ENCODE data around the gene HLA-E.
A peak's percentile ranks its signal among the peaks of the same experiment; 100 is the strongest.
"Not testable (repeated sequence)": the region's sequence is repeated elsewhere in the genome, so short reads cannot be mapped to it uniquely, and the experiment has no call there.

The HLA-E gene

DNA sequence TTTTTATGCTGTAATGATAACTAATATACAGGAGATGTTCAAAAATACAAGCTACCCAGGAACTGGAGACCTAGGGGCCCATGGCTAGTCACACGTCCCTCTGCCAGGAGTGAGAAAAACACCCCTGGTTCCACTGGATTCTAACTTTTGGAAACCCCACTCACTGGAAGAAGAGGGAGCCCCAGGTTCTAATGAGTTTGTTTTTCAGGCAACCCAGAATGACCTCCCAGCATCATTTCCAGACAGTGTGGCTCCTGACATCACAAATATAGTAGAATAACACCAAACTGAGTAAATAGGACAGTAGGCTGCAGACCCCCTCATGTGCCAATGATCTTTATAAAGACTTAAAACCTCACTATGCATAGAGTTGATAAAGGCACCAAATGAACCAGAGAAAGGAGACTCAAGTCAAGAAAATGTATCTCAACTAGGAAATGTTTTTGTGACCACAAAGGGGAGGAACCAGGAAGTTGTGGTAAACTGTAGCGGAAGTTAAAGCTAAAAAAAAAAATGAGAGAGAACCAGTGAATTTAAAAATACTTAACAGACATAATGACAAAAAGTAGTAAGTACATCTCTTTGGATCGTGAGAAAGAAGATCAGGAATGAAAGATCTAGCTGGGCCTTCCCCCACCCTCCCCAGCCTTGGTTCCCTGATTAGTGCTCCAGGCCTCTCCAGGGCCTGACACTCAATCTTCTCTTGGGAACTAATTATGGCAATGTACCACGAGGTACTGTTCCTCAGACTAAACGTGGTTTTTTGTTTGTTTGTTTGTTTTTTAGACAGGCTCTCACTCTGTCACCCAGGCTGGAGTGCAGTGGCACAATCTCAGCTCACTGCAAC is 19.8 kb downstream of the HLA-E start:
- DNase-seq: no peak

DNA sequence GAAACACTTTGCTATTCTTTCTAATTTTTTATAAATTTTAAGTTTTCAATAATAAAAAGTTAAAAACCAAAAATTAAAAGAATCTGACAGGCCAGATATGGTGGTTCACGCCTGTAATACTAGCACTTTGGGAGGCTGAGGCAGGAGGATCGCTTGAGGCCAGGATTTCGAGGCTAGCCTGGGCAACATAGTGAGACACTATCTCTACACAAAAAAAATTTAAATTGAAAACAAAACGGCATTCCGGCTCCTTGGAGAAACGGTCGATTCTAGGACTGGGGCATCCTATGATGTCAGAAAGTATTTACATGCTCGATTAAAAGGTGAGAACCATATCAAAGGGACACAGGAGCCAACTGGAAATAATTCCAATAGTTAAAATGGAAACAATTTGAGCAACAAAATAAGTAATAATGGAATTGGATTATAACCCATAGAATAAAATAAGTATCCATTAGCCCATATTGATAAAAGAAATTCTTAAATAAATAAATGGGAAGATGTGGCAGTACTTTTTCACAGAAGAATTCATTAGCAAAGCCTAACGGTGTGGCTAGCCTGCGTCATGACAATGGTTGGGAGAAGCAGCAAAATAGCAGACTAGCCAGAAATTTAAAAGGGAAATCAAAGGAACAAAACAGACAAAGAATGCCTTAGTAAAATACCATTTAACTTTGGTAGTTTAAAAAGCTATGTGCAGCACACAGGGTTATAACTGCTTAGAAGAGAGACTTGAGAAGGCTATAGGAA is 21.3 kb downstream of the HLA-E start:
- no peak for DNase-seq

DNA sequence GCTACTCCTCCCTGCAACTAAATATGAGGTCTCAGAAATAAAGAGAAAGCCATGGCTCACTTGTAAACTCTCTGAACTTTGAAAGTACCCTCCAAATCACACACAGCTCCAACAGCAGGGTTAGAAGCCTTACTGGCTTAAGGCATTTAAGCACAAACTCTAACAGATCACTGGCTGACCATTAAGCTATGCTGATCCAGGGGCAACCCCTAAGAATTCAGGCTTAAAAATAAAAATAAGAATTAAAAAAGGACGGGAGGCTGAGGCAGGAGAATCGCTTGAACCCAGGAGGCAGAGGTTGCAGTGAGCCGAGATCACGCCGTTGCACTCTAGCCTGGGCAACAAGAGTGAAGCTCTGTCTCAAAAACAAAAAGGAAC is 21.8 kb downstream of the HLA-E start:
- DNase-seq: no peak

DNA sequence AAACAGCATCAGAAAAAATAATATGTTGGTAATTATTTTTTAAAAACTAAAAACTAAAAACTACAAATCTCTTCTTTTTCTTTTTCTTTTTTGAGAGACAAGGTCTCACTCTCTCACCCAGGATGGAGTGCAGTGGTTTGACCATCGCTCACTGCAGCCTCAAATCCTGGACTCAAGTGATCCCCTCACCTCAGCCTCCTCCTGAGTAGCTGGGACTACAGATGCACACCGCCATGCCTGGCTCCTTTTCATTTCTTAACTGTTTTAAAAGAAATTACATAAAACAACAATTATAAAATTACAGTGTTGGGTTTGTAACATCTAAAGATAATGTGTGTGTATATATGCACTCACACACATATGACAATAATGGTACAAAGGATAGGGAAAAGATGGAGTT is 24.1 kb downstream of the HLA-E start:
- no peak for DNase-seq

DNA sequence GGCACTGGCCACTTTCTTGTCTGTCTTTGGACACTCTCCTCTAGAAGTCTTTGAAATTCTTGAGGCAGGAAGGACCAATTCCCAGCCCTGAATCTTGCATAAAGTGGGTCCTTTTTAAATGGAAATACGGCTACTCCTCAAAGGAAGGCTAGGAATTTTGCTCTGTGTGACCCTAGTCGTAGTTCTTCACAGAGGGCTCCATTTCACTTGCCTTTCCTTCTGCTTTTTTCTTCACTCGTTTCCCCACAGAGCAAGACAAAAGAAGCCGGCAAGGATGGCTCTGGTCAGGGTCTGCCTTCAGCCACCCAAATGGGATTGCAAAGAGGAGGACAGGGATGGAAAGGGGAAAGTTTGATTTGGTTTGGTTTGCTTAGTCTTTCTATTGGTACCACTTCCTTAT is 25.8 kb downstream of the HLA-E start:
- no peak for DNase-seq

DNA sequence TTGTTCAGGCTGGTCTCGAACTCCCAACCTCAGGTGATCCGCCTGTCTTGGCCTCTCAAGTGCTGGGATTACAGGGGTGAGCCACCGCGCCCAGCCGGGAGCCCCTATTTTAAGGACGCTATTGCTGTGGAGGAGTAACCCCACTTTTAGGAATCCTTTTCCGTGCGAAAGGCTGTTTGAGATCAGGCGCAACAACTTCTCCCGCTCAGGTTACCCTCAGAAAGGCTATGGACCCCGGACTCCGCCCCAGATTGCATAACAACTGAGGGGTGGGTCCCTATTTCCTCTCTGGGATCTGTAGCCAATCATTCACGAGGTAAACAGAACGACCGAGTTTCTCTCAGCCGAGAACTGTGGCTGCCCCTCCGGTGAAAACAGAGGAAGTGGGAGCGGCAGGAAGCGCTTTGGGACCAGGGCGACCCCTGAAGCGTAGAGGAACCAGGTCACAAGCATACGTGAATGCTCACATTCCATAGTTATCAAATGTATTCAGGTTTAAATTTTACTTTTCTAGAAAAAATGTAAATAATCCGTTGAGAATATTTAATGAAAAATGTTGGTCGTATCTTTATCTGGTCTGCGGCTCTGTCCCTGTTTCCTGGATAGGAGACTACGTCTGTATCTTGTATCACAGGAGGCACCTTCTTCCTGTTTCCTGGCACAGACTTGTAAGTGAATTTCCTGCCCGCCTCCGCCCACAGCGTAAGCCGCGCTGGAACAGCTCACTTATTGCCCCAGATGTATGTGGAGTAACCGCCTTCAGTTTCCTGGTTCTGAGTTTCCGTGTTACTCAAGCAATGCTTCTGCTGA is 26.8 kb downstream of the HLA-E start:
- peak; percentile 79 to 96 for DNase-seq

DNA sequence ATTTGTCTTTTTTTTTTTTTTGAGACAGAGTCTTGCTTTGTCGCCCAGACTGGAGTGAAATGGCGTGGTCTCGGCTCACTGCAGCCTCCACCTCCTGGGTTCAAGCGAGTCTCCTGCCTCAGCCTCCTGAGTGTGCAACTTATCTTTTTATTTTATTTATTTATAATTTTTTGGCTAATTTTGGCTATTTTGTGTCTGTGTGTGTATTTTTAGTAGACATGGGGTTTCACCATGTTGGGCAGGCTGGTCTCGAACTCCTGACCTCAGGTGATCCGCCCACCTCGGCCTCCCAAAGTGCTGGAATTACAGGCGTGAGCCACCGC is 27.4 kb downstream of the HLA-E start:
- not testable (repeated sequence) for DNase-seq

DNA sequence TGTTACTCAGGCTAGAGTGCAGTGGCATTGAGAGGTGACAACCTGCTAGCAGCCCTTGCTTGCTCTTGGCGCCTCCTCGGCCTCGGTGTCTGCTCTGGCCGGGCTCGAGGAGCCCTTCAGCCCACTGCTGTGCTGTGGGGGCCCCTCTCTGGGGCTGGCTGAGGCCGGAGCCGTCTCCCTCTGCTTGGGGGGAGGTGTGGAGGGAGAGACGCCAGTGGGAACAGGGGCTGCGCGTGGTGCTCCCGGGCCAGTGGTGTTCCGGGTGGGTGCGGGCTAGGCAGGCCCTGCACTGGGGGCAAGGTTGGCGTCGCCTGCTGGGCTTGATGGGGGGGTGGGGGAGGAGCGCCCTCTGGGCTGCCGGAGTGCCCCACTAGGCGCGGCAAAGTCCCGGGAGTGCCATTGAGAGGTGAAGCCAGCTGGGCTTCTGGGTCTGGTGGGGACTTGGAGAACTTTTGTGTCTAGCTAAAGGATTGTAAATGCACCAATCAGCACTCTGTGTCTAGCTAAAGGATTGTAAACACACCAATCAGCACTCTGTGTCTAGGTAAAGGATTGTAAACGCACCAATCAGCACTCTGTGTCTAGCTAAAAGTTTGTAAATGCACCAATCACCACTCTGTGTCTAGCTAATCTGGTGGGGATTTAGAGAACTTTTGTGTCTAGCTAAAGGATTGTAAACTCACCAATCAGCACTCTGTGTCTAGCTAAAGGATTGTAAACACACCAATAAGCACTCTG is 28.6 kb downstream of the HLA-E start:
- DNase-seq: not testable (repeated sequence)

DNA sequence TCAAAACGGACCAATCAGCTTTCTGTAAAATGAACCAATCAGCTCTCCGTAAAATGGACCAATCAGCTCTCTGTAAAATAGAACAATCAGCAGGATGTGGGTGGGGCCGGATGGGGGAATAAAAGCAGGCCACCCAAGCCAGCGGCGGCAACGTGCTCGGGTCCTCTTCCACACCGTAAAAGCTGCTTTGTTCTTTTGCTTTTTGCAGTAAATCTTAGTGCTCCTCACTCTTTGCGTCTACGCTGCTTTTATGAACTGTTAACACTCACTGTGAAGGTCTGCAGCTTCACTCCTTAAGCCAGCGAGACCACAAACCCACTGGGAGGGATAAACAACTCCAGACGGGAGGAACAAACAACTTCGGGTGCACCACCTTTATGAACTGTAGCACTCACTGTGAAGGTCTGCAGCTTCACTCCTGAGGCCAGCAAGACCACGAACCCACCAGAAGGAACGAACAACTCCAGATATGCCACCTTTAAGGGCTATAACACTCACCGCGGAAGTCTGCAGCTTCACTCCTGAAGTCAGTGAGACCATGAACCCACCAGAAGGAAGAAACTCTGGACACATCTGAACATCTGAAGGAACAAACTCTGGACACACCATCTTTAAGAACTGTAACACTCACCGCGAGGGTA is 29.3 kb downstream of the HLA-E start:
- DNase-seq: peak in 1 of 2 experiments; percentile 45

DNA sequence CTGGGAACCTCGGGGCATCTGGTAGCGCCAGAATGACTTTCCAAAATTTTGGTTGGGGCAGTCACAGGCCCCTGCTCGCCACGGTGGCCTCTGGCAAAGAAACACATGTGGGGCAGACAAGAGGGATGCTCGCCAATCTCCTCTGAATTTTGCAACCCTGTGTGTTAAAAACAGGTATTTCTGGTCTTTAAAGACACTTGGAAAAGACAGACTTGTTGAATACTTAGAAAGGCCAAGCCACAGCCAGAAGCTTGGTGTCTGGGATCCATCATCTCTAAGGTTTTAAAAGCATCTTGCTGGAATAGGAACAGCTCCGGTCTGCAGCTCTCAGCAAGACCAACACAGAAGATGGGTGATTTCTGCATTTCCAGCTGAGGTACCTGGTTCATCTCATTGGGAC is 31.2 kb downstream of the HLA-E start:
- no peak for DNase-seq

DNA sequence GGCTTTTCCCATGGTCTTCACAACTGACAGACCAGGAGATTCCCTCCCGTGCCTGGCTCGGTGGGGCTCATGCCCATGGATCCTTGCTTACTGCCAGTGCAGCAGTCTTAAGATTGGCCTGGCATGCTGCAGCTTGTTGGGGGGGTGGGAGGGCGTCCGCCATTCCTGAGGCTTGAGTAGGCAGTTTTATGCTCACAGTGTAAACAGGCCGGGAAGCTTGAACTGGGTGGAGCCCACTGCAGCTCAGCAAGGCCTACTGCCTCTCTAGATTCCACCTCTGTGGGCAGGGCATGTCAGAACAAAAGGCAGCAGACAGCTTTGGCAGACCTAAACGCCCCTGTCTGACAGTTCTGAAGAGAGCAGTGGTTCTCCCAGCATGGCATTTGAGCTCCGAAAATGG is 31.8 kb downstream of the HLA-E start:
- DNase-seq: not testable (repeated sequence)

DNA sequence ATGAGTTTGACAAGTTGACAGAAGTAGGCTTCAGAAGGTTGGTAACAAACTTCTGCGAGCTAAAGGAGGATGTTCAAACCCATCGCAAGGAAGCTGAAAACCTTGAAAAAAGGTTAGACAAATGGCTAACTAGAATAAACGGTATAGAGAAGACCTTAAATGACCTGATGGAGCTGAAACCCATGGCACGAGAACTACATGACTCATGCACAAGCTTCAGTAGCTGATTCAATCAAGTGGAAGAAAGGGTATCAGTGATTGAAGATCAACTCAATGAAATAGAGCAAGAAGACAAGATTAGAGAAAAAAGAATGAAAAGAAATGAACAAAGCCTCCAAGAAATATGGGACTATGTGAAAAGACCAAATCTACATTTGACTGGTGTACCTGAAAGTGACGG is 32.6 kb downstream of the HLA-E start:
- not testable (repeated sequence) for DNase-seq

DNA sequence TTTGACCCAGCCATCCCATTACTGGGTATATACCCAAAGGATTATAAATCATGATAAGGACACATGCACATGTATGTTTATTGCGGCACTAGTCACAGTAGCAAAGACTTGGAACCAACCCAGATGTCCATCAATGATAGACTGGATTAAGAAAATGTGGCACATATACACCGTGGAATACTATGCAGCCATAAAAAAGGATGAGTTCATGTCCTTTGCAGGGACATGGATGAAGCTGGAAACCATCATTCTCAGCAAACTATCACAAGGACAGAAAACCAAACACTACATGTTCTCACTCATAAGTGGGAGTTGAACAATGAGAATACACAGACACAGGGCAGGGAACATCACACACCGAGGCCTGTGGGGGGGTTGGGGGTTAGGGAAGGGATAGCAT is 37.1 kb downstream of the HLA-E start:
- not testable (repeated sequence) for DNase-seq

DNA sequence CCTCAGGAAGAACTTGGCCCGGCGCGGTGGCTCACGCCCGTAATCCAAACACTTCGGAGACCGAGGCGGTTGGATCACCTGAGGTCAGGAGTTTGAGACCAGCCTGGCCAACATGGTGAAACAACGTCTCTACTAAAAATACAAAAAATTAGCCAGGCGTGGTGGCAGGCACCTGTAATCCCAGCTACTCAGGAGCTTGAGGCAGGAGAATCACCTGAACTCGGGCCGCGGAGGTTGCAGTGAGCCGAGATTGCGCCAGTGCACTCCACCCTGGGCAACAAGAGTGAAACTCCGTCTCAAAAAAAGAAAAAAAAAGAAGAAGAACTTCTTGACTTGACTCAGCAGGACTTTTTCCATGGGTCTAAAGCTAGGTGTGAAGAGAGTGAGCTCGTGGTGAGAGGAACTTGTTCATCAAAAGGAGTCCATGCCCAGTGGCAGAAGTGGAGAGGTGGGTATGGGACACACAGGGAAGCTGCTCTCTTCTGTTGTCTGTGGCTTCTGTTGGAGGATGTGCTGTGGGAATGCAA is 40.1 kb downstream of the HLA-E start:
- DNase-seq: peak; percentile 46 to 61

DNA sequence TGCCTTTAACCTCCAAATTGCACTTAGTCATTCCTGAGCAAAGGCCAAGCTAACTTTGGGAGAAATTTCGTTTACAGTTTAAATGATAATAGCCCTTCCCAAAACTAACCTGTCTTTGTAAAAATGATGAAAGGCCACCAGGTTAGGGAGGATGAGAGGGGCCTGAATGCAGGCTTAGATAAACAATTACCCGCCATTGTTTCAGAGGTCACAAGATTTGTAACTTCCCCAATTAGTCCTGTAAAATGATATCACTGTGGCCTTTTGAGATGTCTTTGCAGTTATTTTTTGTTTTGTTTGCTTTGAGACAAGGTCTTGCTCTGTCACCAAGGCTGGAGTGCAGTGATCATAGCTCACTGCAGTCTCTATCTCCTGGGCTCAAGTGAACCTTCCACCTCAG is 40.7 kb downstream of the HLA-E start:
- no peak for DNase-seq

DNA sequence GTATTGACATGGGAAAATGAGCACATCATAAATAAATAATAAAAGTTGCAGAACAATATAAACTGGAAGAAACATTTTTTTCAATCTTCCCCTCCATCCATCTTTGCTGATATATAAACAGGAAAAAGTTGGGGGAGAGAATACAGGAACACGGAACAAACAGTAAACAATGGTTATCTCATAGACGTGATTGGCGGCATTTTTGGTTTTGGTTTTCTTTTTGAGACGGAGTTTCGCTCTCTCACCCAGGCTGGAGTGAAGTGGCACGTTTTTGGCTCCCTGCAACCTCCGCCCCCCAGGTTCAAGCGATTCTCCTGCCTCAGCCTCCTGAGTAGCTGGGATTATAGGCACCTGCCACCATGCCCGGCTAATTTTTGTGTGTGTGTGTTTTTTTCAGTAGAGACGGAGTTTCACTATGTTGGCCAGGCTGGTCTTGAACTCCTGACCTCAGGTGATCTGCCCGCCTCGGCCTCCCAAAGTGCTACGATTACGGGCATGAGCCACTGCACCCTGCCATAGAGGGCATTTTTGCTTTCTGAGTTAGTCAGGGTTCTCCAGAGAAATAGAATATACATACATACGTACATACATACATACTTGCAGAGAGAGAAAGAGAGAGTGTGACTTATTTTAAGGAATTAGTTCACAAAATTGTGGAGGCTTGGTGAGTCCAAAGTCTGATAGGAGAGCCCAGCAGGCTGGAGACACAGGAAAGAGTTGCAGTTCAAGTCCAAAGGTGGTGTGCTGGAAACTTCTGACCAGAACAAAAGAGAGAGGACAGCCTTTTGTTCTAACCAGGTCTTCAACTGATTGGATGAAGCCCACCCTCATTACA is 44.4 kb downstream of the HLA-E start:
- DNase-seq: no peak

DNA sequence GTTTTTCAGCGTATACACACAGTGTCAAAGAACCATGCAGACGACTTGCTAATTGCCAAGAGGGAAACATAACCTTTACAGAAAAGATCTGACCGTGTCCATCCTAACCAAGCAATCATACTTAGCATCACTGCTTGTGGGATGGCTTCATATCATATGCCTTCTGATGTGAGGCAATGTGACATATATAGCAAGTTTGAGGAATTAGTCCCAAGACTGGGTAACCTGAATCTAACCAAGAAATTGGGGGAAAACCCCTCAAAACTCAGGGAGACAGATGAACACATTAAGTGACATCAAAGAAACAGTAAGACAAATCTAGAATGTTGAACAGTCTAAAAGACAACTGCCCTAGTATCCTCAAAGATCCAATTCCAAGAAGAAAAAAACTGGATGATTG is 48.6 kb downstream of the HLA-E start:
- no peak for DNase-seq

DNA sequence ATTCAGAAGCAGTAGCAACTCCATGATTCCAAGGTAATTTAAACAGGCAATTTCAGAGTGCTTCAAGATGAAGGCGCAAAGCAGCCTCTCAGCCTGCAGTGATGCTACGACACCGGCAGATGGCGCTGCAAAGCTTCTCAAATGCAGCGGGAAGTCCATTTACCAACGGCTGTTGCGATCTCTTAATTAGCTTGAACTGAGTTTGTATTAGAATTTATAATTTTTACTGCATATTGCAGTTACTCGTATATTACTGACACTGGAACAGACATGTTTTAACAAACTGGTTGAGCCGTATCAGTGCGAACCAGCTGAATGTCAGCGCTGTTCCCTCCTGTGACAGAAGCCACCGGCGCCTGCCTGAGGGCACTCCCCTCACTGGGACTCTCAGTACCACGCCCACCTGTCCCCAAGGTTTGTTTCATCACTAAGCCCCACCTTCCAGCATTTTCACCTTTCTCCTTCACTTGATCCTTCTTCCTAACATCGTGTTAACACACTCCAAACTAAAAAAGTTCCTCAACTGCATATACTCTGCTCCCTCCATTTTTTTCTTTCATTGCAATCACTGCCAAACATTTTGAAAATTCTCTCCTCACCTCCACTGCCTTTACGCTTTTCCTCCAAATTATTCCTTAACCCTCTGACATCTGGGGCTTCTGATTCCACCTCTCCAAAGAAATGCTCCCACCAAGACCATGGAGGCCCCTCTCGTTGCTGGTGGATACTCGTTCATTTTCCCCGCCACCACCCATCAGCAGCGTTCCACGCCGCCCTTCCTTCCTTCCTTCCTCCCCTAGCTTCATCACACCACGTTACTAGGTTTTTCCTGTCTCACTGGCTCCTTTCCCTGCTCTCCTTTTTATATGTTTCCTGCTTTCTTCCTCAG is 52.5 kb downstream of the HLA-E start:
- DNase-seq: peak; percentile 74 to 77

DNA sequence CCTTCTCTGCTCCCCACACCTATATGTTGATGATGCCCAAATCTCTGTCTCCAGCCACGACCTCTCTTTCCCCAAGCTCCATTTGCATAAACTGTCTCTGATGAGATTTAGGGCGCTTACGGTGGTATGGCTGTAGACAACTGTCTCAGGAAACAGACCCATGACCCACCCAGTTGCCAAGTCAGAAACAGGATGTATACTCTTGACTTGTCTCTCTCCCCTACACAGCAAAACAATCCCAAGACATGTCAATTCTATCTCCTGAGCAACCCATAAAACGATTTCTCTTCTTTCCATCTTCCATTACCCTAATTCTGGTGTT is 53.1 kb downstream of the HLA-E start:
- no peak for DNase-seq

DNA sequence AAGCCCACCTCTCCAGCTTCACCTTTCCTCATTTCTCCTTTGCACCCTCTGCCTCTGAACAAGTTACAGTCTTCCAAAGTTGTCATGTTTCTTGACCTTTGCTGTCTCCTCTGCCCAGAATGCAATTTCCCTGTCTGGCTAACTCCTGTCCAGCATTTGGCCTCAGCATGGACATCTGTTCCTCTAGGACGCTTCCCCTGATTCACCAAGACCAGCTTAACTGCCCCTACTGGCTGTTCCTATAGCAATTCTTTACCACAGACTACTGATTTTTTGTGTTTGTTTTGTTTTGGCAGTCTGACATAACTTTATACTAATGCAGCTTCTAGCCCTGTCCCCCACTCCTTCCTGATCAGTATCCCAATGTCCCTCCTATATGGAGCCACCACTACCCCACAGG is 53.6 kb downstream of the HLA-E start:
- no peak for DNase-seq

Measured in stimulated activated CD4-positive, alpha-beta T cell treated with anti-CD3 and anti-CD28 coated beads, Interleukin-4, amount 100 ng/mL, for 4 hours (primary cell).